ENCODE measurements around the gene C1S. TPM values are rescaled to one million over a fixed set of nuclear protein-coding genes. Genes with fewer than 3 reads are reported as not detected.
"Not testable (repeated sequence)": the region's sequence is repeated elsewhere in the genome, so short reads cannot be mapped to it uniquely, and the experiment has no call there.

C1S gene
- total RNA-seq, 1 experiment from 2014 or later, result 4.4 TPM

DNA sequence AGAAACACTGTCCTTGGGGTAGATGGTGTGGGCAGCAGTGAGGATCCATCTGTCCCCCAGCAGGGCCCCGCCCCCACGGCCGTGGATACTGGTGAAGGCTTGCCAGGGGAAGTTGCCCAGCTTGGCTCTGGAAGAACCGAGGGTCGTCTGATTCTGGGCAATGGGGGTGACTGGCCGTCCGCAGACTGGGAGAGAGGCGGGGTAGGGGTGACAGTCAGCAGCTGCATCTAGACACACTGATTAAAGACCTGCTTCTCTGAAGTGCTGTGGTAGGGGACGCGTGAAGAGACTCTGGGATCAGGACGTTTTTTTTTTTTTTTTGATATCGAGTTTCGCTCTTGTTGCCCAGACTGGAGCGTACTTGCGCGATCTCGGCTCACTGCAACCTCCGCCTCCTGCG is 36.5 kb downstream of the C1S start:
- no peak for DNase-seq
- Histone ChIP-seq H3K4me3 (ENCODE audit: insufficient read depth, low read depth, low read length) (no peak overlapping the region), H3K27me3 (ENCODE audit: control insufficient read depth, insufficient read depth, low read length) (no peaks in the 10 kb centered on the region)

DNA sequence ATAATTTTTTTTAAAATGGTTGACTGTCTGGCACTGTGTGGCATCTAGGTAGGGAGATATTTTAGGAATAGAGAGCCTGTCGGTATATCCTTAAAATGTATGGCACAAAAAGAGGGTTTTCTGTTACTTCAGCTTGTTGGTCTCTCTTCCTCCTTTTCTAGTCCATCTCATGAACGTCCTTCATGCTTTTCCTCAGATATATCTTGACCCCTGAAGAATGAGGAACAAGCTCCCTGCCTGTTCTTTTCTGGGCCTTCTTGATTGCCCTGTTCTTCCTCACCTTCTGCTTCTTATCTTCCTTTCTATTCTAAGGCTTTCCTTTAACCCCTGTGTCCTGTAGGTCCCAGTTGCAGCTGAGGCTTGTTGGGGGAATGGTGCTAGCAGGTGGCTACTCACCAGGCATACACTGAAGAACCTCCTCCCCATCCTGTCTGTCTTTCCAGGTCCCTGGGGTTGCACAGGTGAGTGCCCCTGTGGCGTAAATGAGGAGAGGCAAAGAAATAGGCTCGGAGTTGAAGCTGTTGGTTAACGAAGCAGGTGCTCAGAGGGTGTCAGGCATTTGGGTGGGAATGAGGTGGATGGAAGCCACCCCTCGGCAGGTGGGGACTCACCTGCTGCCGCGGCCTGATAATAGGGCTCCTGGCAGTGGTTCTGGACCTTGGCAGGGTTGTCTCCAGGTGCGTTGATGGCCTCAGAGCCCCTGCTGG is 38.9 kb downstream of the C1S start:
- Histone ChIP-seq H3K4me3 (ENCODE audit: insufficient read depth, low read depth, low read length) (no peak overlapping the region), H3K36me3 (replicated peaks; ENCODE audit: control insufficient read depth, insufficient read depth, low read length) (peaks cover 1% of the 10 kb centered on the region), H3K27me3 (ENCODE audit: control insufficient read depth, insufficient read depth, low read length) (no peaks in the 10 kb centered on the region)
- DNase-seq, result no peak

More for the DNA sequence above, 36.5 kb downstream of the C1S start:
- peaks cover 1% of the 10 kb centered on the region for H3K36me3 ChIP-seq (replicated peaks; ENCODE audit: control insufficient read depth, insufficient read depth, low read length)

DNA sequence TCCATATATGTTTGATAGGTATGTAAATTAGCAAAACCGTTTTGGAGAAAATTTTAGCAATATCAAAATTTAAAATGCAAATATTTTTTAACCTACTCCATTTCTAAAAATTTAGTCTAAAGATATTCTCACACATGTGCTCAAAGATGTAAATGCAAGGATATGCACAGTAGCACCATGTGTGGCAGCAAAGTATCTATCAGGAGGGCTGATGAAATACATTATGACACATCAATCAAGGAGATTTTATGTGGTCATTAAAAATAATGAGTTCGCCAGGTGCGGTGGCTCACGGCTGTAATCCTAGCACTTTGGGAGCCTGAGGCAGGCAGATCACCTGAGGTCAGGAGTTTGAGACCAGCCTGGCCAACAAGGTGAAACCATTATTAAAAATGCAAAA is 39.7 kb downstream of the C1S start:
- peaks cover 1% of the 10 kb centered on the region for H3K36me3 ChIP-seq (replicated peaks; ENCODE audit: control insufficient read depth, insufficient read depth, low read length)
- H3K4me3 ChIP-seq (ENCODE audit: insufficient read depth, low read depth, low read length), result no peak overlapping the region
- no peak for DNase-seq
- no peaks in the 10 kb centered on the region for H3K27me3 ChIP-seq (ENCODE audit: control insufficient read depth, insufficient read depth, low read length)

DNA sequence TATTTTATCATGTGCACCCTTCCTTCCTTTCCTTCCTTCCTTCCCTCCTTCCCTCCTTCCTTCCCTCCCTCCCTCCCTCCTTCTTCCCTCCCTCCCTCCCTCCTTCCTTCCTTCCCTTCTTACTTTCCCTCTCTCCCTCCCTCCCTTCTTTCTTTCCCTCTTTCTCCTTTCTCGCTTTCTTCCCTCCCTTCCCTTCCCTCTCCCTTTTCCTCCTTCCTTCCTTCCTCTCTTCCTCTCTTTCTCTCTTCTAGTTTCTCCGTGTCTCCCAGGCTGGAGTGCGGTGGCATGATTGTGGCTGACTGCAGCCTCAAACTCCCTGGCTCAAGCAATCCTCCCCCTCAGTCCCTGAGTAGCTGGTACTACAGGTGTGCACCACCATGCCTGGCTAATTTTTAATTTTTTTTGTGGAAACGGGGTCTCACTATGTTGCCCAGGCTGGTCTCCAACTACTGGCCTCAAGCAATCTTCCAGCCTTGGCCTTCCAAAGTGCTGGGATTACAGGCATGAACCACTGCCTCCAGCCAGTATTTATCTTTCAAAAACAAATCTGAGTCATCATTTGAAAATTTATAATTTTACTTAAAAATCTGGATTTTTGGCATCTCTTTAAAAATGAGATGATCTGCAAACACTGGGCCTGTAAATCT is 40.7 kb downstream of the C1S start:
- H3K27me3 ChIP-seq (ENCODE audit: control insufficient read depth, insufficient read depth, low read length), result no peaks in the 10 kb centered on the region
- no peak for DNase-seq
- H3K4me3 ChIP-seq (ENCODE audit: insufficient read depth, low read depth, low read length), result no peak overlapping the region
- H3K36me3 ChIP-seq (replicated peaks; ENCODE audit: control insufficient read depth, insufficient read depth, low read length), result peaks cover 1% of the 10 kb centered on the region

DNA sequence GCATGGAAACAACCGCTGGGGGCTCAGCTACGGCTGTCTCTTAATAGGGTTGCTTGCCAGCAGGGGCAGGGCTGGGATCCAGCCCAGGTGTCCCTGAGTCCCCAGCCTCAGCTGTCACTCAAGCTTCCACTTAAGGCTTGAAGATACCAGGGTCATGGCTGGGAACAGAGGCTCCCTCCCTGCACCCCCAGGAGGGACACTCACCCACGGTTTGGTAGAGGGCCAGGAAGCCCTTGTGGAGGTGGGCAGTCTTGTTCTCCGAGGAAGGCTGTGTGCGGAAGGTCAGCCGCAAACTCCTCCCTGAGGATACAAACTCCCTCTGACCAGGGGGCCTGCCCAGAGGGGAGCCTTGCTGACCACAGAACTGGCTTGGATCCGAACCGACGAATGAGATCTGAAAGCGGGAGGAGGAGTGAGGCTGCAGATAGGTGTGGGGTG is 41.2 kb downstream of the C1S start:
- peaks cover 1% of the 10 kb centered on the region for H3K36me3 ChIP-seq (replicated peaks; ENCODE audit: control insufficient read depth, insufficient read depth, low read length)
- DNase-seq, result no peak

DNA sequence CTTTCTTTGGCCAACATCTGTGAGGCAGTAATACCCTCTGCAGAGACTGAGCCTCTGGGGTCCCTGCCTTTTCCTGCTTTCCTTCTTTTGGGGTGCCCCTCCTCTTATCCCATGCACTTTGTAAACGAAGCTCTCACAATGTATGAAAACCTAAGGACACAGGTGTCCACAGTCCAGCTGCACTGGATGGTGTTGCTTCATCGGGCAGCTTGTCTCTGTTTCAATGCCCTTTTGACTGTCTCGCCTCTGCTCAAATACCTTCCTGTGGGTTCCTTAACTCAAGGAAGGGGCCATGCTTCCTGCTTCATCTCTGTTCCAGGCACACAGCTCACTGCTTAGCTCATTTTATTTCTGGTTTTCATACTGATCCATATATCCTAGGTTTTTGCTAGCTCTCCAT is 42.1 kb downstream of the C1S start:
- Histone ChIP-seq H3K27me3 (ENCODE audit: control insufficient read depth, insufficient read depth, low read length) (no peaks in the 10 kb centered on the region), H3K36me3 (replicated peaks; ENCODE audit: control insufficient read depth, insufficient read depth, low read length) (peaks cover 1% of the 10 kb centered on the region), H3K4me3 (ENCODE audit: insufficient read depth, low read depth, low read length) (no peak overlapping the region)
- no peak for DNase-seq

More for the DNA sequence above, 41.2 kb downstream of the C1S start:
- no peaks in the 10 kb centered on the region for H3K27me3 ChIP-seq (ENCODE audit: control insufficient read depth, insufficient read depth, low read length)
- H3K4me3 ChIP-seq (ENCODE audit: insufficient read depth, low read depth, low read length), result no peak overlapping the region

DNA sequence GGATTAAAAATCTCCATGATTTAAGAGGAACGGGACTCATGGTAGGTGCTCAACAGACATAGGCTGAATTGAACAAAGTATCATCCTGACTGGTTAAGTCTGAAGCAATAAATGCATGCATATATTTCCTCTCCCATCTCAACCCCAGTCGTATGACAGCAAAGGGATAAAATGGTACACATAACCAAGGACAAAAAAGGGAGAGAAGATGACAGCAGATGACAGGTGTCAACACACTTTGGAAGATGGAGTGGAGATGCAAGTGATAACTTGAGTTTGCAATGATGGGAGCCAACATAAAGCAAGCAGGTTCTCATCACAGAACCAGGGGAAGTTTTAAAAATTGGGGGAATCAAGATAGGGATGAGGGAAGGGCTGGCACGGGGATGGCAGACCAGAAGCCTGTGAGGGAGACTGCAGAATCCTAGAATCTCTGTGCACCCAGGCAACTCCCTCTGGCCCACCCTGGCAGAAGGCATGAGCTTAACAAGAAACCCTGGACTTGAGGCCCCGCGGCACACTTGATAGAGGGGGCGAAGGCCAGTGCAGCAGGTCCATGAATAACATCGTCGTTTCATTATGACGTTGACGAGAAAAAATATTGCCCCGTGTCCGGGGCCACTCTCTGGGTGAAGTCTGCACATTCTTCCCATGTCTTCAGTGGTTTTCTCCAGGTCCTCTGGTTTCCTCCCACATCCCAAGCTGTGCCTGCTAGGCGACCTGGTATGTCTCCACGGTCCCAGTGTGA is 43.5 kb downstream of the C1S start:
- no peaks in the 10 kb centered on the region; the same call in 1 of the 2 replicates for H3K27me3 ChIP-seq (ENCODE audit: control insufficient read depth, insufficient read depth, low read length)
- no peak overlapping the region for H3K4me3 ChIP-seq (ENCODE audit: insufficient read depth, low read depth, low read length)
- peaks cover 1% of the 10 kb centered on the region for H3K36me3 ChIP-seq (replicated peaks; ENCODE audit: control insufficient read depth, insufficient read depth, low read length)
- no peak for DNase-seq

DNA sequence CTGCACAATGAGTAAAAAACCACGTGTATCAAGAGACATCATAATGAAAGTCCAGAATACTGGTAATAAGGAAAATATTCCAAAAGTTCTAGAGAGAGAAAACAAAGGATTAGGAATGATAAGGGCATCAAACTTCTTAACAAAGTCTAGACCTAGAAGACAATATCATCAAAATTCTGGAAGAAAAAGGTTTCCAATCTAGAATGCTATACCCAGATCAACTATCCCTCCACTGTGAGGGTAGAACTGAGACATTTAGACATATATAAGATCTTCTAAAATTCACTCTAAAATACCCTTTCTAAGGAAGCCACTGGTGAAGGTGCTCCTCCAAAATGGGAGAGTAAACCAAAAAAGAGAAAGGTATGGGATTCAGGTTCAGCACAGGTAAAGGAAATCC is 45.6 kb downstream of the C1S start:
- DNase-seq, result no peak
- H3K27me3 ChIP-seq (ENCODE audit: control insufficient read depth, insufficient read depth, low read length), result no peaks in the 10 kb centered on the region; the same call in 1 of the 2 replicates
- no peak overlapping the region for H3K4me3 ChIP-seq (ENCODE audit: insufficient read depth, low read depth, low read length)
- H3K36me3 ChIP-seq (replicated peaks; ENCODE audit: control insufficient read depth, insufficient read depth, low read length), result peaks cover 1% of the 10 kb centered on the region; the same call in 1 of the 2 replicates

DNA sequence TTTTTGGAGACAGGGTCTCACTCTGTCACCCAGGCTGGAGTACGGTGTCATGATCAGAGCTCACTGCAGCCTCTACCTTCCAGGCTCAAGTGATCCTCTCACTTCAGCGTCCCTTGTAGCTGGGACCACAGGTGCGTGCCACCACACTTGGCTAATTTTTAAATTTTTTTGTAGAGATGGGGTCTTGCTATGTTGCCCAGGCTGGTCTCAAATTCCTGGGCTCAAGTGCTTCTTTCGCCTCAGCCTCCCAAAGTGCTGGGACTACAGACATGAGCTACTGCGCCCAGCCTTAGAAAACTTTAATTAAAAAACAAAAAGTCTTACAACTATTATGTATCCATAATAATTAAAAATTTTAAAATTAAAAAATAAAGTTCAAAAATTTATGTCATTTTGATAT is 46.7 kb downstream of the C1S start:
- not testable (repeated sequence) for H3K4me3 ChIP-seq (ENCODE audit: insufficient read depth, low read depth, low read length); DNase-seq; H3K27me3 ChIP-seq (ENCODE audit: control insufficient read depth, insufficient read depth, low read length); H3K36me3 ChIP-seq (replicated peaks; ENCODE audit: control insufficient read depth, insufficient read depth, low read length)

DNA sequence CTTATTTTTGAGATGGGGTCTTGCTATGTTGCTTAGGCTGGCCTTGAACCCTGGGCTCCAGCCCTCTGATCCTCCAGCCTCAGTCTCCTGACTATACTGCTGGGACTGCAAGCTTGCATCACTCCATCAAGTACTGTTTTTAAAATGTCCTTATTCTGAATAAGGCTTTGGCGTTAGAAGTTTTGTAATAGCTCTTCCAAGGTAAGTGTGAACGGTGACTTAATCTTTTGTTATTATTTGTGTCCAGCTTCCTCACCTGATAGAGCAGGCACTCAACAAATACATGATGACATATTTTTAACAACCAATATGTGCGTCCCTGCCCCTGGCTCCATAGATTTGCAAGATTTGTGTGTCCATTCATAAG is 47.1 kb downstream of the C1S start:
- H3K27me3 ChIP-seq (ENCODE audit: control insufficient read depth, insufficient read depth, low read length), result no peaks in the 10 kb centered on the region; the same call in 1 of the 2 replicates
- no peaks in the 10 kb centered on the region for H3K36me3 ChIP-seq (replicated peaks; ENCODE audit: control insufficient read depth, insufficient read depth, low read length)
- DNase-seq, result no peak
- H3K4me3 ChIP-seq (ENCODE audit: insufficient read depth, low read depth, low read length), result peak overlapping the region; percentile 64; the same call in 1 of the 2 replicates

DNA sequence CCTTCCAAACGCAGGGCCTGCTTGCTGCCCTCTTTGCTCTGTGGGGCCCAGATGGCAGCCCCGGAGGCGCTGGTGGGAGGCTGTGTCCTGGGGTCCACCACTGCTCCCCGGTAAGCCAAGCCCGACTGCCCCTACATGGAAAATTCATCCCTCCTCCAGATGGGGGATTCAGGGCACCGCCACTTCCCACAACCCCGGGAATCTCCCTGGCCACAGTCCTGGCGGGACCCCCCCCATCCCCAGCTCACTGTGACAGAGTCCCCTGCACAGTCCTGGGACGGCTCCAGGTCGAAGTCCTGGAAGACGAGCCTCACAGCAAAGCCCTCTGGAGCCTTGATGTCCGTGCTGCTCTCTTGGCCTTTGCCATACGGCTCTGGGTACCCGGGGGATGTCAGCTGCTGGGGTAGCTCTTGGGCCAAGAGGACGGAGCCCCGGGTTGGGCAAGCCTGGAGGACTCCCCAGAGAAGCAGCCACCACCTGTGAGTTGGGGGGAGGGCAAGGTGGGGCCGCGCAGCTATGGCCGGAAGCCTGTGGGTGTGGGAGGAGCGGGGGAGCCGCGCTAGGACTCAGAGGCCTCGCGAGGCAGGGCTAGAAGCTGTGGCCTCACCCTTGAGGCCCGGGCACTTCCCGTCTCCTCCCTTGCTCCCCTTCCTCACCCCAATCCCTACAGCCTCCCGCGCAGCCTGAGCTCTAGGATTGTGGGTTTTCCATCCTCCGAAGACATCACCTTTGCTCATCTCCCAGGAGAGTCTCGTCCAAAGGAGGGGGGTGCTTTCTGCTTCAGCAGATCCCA is 47.7 kb downstream of the C1S start:
- H3K36me3 ChIP-seq (replicated peaks; ENCODE audit: control insufficient read depth, insufficient read depth, low read length), result no peaks in the 10 kb centered on the region
- DNase-seq, result peak; percentile 90
- H3K27me3 ChIP-seq (ENCODE audit: control insufficient read depth, insufficient read depth, low read length), result no peaks in the 10 kb centered on the region; the same call in 1 of the 2 replicates
- peak overlapping the region; percentile 64 for H3K4me3 ChIP-seq (ENCODE audit: insufficient read depth, low read depth, low read length)

DNA sequence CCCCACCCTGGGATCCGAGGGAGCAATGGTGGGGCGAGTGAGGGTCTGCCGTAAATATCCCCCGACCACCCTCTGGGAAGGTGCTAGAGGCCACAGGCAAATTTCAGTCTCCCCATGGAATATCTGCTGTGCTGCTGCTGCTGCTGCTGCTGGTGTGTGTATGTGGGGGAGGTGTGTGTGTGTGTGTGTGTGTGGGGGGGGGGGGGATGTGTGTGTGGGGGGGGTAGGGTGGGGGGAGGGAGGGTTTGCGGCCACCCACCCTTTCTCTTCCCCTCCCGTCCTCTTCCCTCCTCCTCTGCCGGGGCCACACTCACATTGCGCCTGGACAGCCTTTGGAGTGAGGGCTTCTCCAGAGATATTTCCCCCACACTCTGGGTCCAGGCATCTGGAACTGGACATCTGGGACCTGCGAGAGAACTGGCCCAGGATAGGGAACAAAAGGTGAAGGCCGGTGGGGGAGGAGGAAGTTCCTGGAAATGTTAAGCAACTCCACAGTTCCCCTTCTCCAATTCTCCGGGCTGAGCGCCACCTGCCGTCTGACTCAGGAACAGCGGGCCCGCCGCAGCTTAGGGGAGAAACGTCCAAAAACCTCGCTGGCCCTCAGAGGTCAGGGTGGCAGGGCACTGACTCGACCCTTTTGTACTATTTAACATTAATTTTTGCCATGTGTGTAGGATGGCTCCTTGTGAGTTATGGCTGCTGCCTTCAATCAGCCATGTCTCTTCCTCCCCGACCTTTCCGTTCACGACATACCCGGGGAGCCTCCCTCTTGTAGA is 48.5 kb downstream of the C1S start, which contains the start of gene C1RL:
Gene C1RL (minus strand): TSS at position 419 of the 776 bp plus-strand sequence. CDS start 34 bp downstream, at position 385.
- Histone ChIP-seq H3K27me3 (ENCODE audit: control insufficient read depth, insufficient read depth, low read length) (no peaks in the 10 kb centered on the region; the same call in 1 of the 2 replicates), H3K4me3 (ENCODE audit: insufficient read depth, low read depth, low read length) (peak within 1 kb of the TSS; percentile 64), H3K36me3 (replicated peaks; ENCODE audit: control insufficient read depth, insufficient read depth, low read length) (no peaks in the 10 kb centered on the region)
- peak; percentile 89 for DNase-seq

DNA sequence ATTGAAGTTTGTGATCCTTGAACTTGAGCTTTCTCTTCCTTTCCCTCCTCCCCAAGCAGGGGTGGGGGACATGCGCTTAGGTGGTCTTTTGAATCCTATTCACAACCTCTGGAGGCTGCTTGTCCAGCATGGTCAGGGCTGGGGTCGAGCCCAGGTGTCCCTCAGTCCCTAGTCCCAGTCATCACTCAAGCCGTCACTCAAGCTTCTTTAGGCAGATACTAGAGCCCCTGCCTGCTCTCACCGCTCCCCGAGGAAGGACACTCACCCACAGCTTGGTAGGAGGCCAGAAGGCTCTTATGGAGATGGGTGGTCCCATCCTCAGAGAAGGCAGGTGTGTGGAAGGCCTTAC is 49.0 kb downstream of the C1S start:
- Histone ChIP-seq H3K27me3 (ENCODE audit: control insufficient read depth, insufficient read depth, low read length) (no peaks in the 10 kb centered on the region; the same call in 1 of the 2 replicates), H3K4me3 (ENCODE audit: insufficient read depth, low read depth, low read length) (no peak overlapping the region), H3K36me3 (replicated peaks; ENCODE audit: control insufficient read depth, insufficient read depth, low read length) (no peaks in the 10 kb centered on the region)
- DNase-seq, result no peak
